Fibroblast of the aortic adventitia (primary cell): Measurements from ENCODE around the gene GAS7. TPM values are rescaled to one million over a fixed set of nuclear protein-coding genes. Genes with fewer than 3 reads are reported as not detected.

ENCODE experiments used
- DNase-seq: peaks from one replicate; pipeline ENCODE4 v3.0.0-alpha.2; 2010; ENCODE audit warnings: low read depth
- H3K4me3 ChIP-seq: 2 replicates; pipeline ENCODE4 v1.5.1; 2011; ENCODE audit warnings: low read depth, mild to moderate bottlenecking, control low read depth, low read length, moderate library complexity
- CTCF ChIP-seq: IDR thresholded peaks from 2 replicates; pipeline ENCODE4 v1.5.1; 2011; ENCODE audit warnings: mild to moderate bottlenecking, low read length, control low read depth, inconsistent platforms; ENCODE audit not compliant: insufficient read depth
- total RNA-seq: library from RNA; depleted of rRNA; stranded (reverse); fragments of >200 nt; gene quantifications from 2 replicates; pipeline ENCODE4 v1.2.3, GENCODE V29; 2012; ENCODE audit warnings: low replicate concordance

Gene GAS7
- total RNA-seq, 1 donor: 7.0 TPM

GRCh38 chr17:9981344-9981915, 217.0 kb downstream of the GAS7 start:
- no peak for TF ChIP-seq CTCF
- DNase-seq: no peak
- no peak overlapping the region for H3K4me3 ChIP-seq

GRCh38 chr17:9979463-9979995, 218.9 kb downstream of the GAS7 start:
- no peak for TF ChIP-seq CTCF
- no peak for DNase-seq
- H3K4me3 ChIP-seq: no peak overlapping the region

DNA sequence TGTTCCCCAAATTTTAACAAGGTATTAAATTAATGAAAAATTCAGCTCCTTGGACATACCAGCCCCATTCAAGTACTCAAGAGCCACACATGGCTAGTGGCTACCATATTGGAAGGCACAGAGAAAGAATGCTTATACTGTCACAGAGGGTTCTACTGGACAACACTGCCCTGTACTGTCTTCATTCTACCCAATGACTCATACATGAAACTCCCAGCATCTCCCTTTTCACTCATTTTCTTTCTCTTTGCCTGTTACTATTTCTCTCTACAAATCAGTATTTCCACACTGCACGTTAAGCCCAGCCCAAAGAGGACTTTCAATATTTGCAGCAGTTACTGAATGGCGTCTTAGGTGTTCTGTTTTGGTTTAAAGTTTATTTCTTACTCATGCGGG, 221.2 kb downstream of the GAS7 start:
- no peak overlapping the region for H3K4me3 ChIP-seq
- no peak for TF ChIP-seq CTCF
- DNase-seq: no peak

GRCh38 chr17:9976283-9977179, 221.9 kb downstream of the GAS7 start:
- H3K4me3 ChIP-seq: no peak overlapping the region
- no peak for DNase-seq
- TF ChIP-seq CTCF: no peak

DNA sequence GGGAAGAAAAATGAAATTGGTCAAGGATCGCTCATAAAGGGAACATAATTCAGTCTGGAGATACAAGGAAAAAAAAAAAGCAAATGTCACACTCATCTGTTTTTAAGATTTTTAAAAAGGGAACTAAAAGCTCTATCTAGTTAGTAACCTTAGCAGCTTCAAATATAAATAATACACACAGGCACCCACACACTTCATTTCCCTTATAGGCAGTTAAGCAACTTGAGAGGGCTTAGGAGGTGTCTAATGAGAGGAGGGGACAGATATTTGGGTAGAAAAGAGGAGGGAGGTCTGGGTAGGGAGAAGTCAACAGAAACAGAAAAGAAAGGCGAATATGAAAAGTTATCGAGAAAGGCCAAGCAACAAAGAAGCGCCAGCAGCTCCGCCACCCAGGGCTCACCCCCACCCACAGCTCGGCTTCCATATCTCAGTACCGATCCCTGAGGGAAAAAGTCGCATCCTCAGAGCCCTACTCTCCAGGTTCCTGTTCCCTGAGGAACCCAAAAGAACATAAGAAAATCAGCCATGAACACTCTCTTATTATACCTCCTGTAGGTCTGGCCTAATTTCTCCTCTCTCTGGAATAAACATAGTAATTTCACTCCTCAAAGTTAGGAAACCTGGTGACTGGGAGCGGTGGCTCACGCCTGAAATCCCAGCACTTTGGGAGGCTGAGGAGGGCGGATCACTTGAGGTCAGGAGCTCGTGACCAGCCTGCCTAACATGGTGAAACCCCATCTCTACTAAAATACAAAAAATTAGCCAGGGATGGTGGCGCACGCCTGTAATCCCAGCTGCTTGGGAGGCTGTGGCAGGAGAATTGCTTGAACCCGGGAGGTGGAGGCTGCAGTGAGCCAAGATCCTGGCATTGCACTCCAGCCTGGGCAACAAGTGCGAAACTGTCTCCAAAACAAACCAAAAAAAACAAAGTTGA, 223.7 kb downstream of the GAS7 start:
- TF ChIP-seq CTCF: no peak
- DNase-seq: no peak
- no peak overlapping the region for H3K4me3 ChIP-seq

DNA sequence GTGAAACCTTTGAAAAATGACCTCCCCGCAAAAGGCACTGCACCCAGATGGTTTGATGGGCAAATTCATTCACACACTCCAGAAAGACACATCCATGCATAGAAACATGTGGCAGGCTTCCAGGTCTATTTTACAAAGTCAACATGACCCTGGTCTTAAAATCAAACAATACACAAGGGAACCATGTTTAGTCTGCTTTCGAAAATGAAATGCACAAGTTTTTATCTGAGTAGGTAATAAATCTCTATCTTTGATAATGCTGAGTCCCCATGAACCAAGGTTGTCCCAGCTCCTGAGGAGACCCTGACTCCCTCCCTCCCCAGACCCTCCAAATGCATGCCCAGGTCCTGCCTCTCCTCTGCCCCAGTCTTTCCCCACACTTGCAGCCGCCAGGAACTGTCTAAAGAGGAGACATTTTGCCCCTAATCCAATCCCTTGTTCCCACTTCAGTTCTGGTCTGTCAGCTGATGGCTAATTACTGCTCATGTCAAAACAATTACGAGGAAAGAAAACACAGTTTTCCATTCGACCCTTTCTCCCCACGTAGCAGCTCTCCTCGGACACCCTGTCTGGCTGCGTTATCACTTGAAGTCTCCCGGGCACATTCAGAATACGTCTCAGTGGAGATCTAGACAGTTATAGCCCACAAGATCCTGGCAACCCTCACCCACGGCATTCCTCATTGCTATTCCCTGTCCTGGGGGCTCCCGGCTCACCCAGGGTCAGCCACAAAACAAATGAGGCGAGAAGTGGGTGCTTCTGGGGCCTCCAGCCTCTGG, 224.5 kb downstream of the GAS7 start:
- DNase-seq: peak; percentile 4
- no peak for TF ChIP-seq CTCF
- no peak overlapping the region for H3K4me3 ChIP-seq
